ENCODE measurements around the gene PSMG1.

The PSMG1 gene

GRCh38 chr21:39182016-39182415, 1.2 kb downstream of the PSMG1 start:
- Histone ChIP-seq H3K4me2 (ENCODE audit: low read depth, low read length) (peak overlapping the region; percentile 86), H3K27ac (ENCODE audit: low read length) (no peak overlapping the region), H3F3A (ENCODE audit: insufficient read depth, low read length) (peaks cover 19% of the 10 kb centered on the region), H3K36me3 (replicated peaks; ENCODE audit: insufficient read depth, low read length) (peaks cover 17% of the 10 kb centered on the region; the same call in 1 of the 2 replicates), H4K20me1 (ENCODE audit: insufficient read depth, low read length) (no peaks in the 10 kb centered on the region), H3K4me3 (ENCODE audit: low read length) (peak overlapping the region; percentile 93), H3K9me2 (replicated peaks; ENCODE audit: insufficient read depth, low read length) (no peaks in the 10 kb centered on the region), H3K79me2 (ENCODE audit: low read length) (peaks cover 43% of the 10 kb centered on the region), H3K9me3 (replicated peaks; ENCODE audit: insufficient read depth, low read length) (no peaks in the 10 kb centered on the region), H2AFZ (ENCODE audit: low read length) (peak overlapping the region; percentile 92; the same call in 1 of the 2 replicates), H3K9ac (ENCODE audit: low read length) (peak overlapping the region; percentile 88; the same call in 1 of the 2 replicates), H3K4me1 (ENCODE audit: low read length) (peaks cover 24% of the 10 kb centered on the region), H3K27me3 (replicated peaks; ENCODE audit: insufficient read depth, low read length) (no peaks in the 10 kb centered on the region)
- TF ChIP-seq EZH2phosphoT487 (IDR thresholded peaks at IDR 0.05; ENCODE audit: low read length) (no peak), CTCF (IDR thresholded peaks at IDR 0.05; ENCODE audit: low read length) (no peak)
- DNase-seq, result peak; percentile 58

- Histone ChIP-seq H2AFZ (ENCODE audit: low read length) (no peak overlapping the region), H3K9me2 (replicated peaks; ENCODE audit: insufficient read depth, low read length) (no peaks in the 10 kb centered on the region), H3F3A (ENCODE audit: insufficient read depth, low read length) (peaks cover 15% of the 10 kb centered on the region), H3K9me3 (replicated peaks; ENCODE audit: insufficient read depth, low read length) (no peaks in the 10 kb centered on the region), H3K27me3 (replicated peaks; ENCODE audit: insufficient read depth, low read length) (no peaks in the 10 kb centered on the region), H3K4me2 (ENCODE audit: low read depth, low read length) (peak overlapping the region; percentile 86), H4K20me1 (ENCODE audit: insufficient read depth, low read length) (no peaks in the 10 kb centered on the region), H3K36me3 (replicated peaks; ENCODE audit: insufficient read depth, low read length) (peaks cover 21% of the 10 kb centered on the region; the same call in 1 of the 2 replicates), H3K4me1 (ENCODE audit: low read length) (peaks cover 19% of the 10 kb centered on the region), H3K79me2 (ENCODE audit: low read length) (peaks cover 43% of the 10 kb centered on the region), H3K4me3 (ENCODE audit: low read length) (0 out of 2 replicates have a peak overlapping the region, but pooled peaks have one; percentile 93), H3K27ac (ENCODE audit: low read length) (no peak overlapping the region), H3K9ac (ENCODE audit: low read length) (no peak overlapping the region)
- TF ChIP-seq EZH2 (optimal IDR thresholded peaks at IDR 0.05; ENCODE audit: low read depth, low read length), result no peak
- no peak for TF ChIP-seq CTCF (IDR thresholded peaks at IDR 0.05; ENCODE audit: low read length)
- no peak for TF ChIP-seq EZH2phosphoT487 (IDR thresholded peaks at IDR 0.05; ENCODE audit: low read length)
- no peak for DNase-seq
Observed at GRCh38 chr21:39181205-39181818, 1.9 kb downstream of the PSMG1 start.

- Histone ChIP-seq H3F3A (ENCODE audit: insufficient read depth, low read length) (peaks cover 15% of the 10 kb centered on the region), H3K79me2 (ENCODE audit: low read length) (peaks cover 43% of the 10 kb centered on the region), H3K4me3 (ENCODE audit: low read length) (no peak overlapping the region), H3K4me1 (ENCODE audit: low read length) (peaks cover 19% of the 10 kb centered on the region), H2AFZ (ENCODE audit: low read length) (no peak overlapping the region), H3K27me3 (replicated peaks; ENCODE audit: insufficient read depth, low read length) (no peaks in the 10 kb centered on the region), H3K9me3 (replicated peaks; ENCODE audit: insufficient read depth, low read length) (no peaks in the 10 kb centered on the region), H3K27ac (ENCODE audit: low read length) (no peak overlapping the region), H4K20me1 (ENCODE audit: insufficient read depth, low read length) (no peaks in the 10 kb centered on the region), H3K4me2 (ENCODE audit: low read depth, low read length) (no peak overlapping the region), H3K9me2 (replicated peaks; ENCODE audit: insufficient read depth, low read length) (no peaks in the 10 kb centered on the region), H3K9ac (ENCODE audit: low read length) (no peak overlapping the region), H3K36me3 (replicated peaks; ENCODE audit: insufficient read depth, low read length) (peaks cover 21% of the 10 kb centered on the region; the same call in 1 of the 2 replicates)
- peak; percentile 40 for DNase-seq
- peak; percentile 36 for TF ChIP-seq CTCF (IDR thresholded peaks at IDR 0.05; ENCODE audit: low read length)
- TF ChIP-seq EZH2phosphoT487 (IDR thresholded peaks at IDR 0.05; ENCODE audit: low read length), result no peak
Observed at GRCh38 chr21:39180429-39181019, 2.7 kb downstream of the PSMG1 start.
